SHP77 treated with DMSO at 0.1 percent for 48 hours (cell line): ENCODE results near the gene TRIM10.
A peak's percentile ranks its signal among the peaks of the same experiment; 100 is the strongest.
"Not testable (repeated sequence)": the region's sequence is repeated elsewhere in the genome, so short reads cannot be mapped to it uniquely, and the experiment has no call there.

Experiments used
- DNase-seq: peaks from one replicate; lab custom pipeline; 2025; lab: John Stamatoyannopoulos, UW

The TRIM10 gene

DNA sequence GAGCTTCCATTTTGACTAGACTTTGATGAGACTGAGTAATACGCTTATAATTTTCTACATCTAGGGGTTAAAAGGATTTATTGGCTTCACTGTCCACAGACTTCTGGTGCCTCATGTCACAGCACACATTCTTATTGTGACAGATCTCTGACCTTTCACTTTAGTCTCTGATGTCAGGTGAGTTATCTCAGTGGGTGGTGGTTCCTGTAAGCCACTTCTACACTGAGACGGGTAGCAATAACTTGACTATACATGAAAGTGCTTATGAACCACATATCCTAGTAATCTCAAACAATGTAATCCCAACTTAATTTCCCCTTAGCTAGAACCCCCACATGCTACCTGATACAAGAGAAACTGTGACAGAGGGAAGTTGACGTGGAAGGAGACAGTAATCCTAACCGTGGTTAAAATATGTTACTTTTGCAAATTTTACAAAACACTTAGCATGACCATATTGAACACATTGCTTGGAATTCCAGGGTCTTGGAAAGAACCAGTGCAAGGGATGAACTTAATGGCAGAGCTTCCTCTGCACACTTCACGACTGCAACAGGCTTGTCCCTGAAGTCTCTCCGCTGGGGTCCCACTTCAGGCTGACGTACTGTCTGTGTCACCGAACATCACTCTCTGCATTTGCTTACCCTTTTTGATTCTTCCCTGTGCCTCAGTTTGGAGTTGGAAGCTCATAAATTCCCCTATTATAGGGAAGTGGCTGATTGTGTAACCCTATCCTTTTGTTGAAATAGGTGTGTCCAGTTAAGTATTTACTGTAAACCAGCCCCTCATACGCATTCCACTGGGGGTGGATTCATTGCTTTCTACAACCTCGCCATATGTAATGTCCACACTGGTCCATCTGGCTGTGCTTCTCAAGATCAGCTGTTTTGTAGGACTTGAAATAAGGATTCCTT lies 31.5 kb downstream of the TRIM10 start:
- DNase-seq = no peak

DNA sequence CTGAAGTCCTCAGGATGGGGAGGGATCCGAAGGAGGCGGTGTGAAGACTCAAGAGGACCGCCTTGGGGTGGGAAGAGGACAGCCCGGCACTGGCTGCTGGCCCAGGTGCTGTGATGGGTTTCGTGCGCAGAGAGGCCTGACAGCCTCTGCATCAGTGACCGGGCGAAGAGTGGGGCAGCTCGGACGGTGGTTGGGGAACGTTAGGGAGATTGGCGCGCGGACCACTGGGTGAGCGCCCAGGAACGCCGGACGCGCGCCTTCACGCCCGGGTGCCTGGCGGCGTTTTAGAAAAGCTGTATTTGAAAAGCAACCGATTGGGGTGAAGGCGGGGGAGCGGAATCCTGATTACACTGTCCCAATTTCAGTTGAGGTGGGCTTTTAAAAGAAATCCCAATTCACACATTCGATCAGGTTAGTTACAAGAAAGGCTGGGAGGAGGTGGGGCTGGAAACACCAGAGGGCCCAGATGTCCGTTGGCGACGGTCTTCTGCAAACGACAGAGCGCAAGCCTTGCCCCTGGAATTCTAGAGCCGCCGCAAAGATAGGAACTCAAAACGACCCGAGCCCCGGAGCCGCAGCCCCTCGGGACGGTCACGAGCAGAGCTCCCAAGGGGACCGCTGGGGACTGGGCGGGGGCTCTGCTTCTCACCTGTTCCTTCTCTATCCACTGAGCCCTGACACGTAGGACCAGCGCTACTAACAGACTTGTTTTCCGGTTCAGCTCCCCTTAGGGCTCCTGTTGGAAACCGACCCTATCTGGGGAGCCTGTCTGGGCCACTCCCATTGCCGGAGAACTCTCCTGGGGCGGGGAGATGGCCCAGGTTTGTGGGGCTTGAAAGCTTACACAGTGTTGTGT lies 33.5 kb downstream of the TRIM10 start:
- no peak for DNase-seq

DNA sequence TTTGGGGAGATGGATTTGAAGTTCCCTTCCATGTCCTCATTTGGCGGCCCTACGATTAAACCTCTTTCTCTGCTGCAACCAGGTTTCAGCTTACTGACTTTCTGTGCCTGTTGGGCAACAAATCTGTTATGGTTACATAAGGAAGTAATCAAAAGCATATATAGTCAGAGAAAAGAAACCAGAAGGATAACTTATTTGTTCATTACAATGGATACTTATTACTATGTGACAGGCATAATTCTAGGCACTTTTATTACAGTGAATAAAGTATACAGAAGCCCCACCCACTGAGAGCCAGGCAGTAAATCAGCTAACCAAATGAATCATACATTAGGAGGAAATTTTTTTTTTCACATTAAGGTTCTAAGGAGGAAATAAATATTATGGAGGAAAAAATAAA lies 38.5 kb downstream of the TRIM10 start:
- no peak for DNase-seq

DNA sequence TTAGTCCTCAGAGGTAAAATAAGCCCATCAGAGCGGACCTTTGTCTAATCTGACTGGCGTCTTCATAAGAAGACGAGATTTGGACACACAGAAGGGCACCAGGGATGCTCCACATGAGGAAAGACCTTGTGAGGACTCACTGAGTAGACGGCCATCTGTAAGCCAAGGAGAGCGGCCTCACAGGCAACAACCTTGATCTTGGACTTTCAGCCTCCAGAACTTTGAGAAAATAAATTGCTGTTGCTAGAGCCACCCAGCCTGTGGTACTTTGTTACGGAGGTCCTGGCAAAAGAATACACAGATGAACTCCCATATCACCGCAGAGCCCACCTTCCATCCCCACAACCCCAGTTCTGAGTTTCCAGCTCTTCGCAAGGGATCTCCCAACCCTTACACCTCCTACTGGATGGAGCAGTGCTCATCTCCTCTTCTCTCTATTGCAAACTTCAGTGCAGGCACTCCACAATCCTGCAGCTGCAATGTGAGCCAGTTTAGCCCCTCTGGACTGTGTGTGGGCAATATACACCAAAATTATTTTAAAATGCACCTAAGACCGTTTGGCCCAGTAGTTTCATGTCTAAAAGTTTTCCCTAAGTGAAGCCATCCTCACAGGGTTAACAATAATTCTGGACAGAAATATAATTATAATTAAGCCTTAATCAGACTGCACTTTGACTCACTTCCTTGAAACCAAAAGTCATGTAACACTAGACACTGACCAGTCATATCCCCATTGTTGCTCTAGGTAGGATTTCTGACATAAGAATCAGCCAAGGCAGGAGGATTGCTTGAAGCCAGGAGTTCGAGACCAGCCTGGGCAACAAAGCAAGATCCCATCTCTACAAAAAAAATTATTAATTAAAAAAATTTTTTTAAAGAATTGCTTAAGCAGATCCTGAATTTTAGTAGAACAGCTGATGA lies 39.3 kb downstream of the TRIM10 start:
- no peak for DNase-seq

DNA sequence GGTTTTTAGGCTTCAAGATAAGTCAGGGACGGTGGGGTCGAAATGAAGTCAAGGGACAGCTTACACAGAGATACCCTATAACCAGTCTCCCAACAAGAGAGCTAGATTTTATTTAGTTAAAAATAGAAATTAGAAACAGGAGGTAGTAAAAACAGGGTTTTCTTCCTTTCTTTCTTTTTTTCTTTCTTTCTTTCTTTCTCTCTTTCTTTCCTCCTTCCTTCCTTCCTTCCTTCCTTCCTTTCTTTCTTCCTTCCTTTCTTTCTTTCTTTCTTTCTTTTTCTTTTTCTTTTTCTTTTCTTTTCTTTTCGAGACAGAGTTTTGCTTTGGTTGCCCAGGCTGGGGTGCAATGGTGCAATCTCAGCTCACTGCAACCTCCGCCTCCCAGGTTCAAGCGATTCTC lies 42.3 kb downstream of the TRIM10 start:
- not testable (repeated sequence) for DNase-seq

DNA sequence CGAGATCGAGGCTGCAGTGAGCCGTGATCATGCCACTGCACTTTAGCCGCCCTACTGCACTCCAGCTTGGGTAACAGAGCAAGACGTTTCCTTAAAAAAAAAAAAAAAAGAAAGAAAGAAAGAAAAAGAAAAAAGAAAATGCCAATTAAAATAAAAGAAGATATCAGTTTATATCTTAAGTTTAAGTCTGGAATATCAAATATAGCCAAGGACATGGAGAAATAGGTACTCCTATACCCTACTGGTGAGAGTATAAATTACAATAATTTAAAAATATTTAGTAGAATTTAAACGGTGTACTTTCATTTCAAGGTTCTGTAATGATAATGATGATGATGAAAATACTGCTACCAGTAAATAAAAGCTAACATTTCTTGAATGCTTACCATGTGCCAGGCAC lies 44.3 kb downstream of the TRIM10 start:
- no peak for DNase-seq

DNA sequence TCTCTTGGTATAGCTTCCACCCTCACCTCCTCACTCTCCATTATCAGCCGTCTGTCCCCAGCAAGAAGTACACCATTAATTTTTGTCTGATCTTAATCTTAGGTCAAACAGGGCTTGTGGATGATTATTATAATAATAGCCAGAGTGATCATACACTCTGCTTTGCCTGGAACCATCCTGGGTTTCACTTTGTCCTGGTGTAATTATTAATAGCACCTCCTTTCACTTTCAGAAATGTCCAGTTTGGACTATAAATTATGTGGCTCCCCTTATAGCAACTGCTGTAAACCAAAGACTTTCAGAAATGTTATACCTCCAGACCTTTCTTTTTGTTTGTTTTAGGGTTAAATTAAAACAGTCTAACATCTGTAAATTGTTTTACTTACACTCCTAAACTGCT lies 47.2 kb downstream of the TRIM10 start:
- DNase-seq = no peak

DNA sequence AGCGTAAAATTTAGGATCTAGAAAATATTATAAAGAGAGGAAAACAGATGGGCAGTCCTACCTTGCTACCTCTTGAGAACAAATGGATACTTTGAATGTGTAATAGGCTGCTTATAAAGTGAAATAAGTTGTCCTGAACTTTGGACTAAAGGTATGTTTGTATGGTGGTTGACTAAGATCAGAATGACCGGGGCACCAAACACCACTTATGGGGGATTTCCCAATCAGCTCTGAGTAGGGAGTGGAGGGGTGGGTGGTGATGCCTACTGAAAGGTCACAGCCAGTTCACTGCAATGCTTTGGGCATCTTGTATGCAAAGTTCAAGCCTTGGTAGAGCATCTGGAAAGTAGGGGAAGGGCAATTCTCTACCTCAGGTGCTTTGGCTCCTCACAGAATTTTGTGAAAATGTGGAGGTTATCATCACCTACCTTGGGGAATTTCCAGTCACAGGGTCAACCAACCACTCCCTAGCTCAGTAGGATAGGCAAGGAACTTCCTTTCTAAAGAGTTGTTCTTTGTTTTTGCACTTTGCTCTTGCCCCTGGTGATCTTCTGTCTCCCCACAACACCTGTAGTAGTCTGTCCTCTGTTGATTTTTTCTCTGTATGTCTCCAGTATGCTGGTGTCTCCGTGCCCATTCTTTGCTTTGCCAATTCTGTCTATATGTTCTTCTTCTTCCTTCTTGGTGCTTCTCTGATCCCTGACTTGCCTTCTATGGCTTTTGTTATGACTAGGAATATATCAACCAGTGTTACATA lies 47.8 kb downstream of the TRIM10 start, which contains the start of gene TRIM31:
TRIM31 (minus strand) TSS at position 88 of the 757 bp plus-strand sequence. CDS start 285 bp downstream, outside the sequence.
- no peak for DNase-seq

DNA sequence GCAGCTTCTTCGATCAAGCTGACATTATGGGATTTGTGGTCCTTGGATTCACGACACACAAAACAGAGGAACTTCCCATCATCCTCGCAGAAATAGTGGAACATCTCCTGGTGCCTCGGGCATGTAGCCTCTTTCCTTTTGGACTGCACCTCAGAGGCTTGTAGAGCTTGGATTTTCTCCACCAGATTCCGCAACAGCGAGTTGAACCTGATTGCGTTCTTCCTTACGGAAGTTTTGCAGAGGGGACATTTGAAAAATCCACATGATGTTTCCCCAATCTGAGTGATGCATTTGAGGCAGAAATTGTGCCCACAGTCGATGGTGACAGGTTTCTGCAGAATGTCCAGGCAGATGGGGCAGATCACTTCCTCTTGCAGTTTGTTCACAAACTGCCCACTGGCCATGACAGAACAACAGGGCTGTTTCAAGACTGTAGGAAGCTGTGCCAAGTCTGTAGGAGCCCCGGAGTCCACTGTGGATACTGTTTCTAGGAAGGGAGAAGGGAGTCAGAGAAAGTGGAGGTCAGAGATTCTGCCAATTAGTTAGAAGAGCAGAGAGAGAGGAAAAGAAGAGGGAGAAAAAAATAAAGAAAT lies 48.5 kb downstream of the TRIM10 start:
- no peak for DNase-seq

DNA sequence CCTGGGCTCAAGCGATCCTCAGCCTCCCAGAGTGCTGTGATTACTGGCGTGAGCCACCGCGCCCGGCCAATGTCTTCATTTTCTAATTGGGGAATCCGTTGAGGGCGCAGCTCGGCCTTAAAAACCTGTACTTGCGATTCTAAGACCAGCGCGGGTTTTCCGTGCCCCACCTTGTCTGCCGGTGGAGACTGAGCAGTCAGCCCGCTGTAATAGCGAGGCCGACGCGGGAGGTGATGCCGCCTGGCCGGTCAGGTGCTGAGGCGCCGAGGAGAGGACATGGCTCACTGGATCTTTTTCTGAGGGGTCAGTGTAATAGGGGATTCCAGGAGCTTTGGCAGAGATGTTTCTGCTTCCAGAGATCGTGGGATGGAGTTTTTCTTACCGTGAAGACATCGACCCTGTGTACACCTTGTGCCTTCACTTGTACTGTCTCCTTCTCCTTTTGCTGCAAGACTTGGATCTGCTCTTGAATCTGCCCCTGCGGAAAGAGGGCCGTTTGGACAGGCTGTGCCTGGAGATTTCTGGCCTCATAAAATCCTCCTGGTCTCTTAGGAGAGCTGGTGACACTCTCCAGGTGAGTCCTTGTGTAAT lies 49.6 kb downstream of the TRIM10 start:
- no peak for DNase-seq

DNA sequence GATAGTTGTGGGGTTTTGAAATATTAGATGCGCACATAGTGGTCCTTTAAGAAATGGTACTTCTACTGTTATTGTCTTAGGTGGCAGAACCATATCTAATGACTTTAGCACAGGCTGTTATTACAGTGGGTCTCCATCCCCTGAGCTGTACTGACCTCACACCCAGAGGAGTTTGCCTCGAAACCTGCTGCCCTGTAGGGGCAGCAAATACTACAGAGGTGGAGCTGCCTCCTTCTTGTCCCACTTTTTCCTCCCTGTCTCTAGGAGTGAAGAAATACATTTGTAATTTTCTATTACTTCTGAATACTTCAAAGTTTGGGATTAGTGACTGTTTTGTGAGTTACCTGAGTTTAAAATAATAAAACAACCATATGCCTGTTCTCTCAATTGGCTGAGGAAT lies 56.4 kb downstream of the TRIM10 start:
- no peak for DNase-seq

DNA sequence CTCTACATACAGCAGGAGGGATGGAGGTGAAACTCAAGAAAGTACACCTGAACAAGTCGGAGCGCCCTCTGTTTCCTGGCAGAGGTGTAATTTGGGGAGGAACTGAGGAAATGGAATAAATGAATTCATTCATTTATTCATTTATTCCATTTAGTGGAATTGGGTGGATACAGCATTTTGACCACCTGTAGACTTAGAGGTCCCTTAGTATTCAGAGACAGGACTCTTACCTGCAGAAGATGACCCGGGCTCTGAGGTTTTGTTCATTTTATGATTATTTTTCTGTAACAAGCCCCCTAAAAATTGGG lies 57.2 kb downstream of the TRIM10 start:
- DNase-seq = no peak

DNA sequence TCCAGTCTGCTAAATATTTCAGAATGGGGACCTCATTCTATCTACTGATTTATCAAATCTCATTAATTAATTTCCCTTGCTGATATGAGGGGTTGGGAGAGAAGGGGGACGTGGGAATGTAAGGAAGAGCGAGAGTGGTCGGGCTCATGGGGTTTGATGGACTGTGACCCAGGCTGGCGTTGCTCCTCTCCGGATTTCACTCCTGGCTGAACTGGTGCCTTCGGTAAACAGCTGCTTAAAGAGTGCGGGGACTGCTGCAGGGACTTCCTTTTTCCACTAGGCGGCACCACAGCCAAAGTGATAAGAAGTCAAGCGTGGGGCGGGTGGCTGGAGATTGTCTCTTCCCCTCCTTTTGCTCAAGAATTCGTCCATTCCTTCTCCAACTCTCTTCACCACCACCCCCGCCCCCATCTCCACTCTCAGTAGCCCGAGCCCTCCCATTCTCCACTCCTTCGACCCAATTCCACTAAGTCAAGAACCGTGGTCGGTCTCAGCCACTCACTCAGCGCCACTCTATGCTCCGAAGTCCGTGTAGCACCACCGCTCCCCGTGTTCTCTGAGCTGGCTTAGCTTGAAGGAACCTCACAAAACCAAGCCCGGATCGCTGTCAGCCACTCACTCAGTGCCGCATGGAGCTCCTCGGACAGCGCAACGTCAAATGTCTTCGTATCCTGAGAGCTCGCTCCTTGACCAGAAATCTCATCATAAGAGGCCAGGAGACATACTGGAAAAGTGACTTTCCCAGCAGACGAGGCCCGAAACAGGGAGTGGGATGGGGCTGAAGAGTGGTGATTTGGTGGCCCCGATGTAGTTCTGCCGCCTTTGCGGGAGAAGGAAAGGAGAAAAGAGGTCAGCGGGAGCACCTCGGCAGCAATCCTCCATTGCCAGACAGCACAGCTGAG lies 57.8 kb downstream of the TRIM10 start:
- DNase-seq = peak; percentile 85

DNA sequence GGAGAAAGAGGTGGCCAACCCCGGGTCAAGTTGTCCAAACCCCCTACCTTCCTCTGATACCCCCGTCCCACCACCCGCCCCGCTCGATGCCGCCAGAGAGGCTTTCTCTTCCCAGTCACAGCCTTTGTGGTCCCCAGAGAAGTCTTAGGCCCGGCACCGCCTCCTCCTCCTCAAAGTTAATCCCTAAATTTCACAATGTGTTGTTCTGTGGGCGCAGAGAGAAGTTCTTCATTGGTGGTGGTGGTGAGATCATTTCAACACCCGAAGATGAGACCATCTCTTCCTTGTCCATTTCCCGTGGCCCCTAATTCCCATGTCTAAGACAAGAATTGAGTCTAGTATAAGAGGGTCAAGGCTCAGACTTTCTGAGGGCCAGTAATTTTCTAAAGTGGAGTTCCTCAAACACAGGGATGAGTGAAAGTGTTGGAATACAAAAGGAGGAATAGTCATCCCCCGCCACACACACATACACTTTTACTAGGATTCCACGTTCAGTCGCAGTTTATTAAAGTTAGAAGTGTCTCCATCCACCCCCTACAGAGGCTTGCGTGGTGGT lies 58.5 kb downstream of the TRIM10 start:
- DNase-seq = no peak
